Globus pallidus (tissue), 1 donor: ENCODE results near the gene ATG16L1.

Source experiments
- DNase-seq: peaks from one replicate; pipeline ENCODE4 v3.0.0-alpha.2; 2015; ENCODE audit warnings: low spot score

Gene ATG16L1

GRCh38 chr2:233260661-233261060 is 9.2 kb downstream of the ATG16L1 start:
- no peak for DNase-seq

- no peak for DNase-seq
Measured at GRCh38 chr2:233261819-233262555, 10.5 kb downstream of the ATG16L1 start.

GRCh38 chr2:233262562-233262961 is 11.1 kb downstream of the ATG16L1 start:
- no peak for DNase-seq

GRCh38 chr2:233263045-233263570 is 11.6 kb downstream of the ATG16L1 start:
- no peak for DNase-seq

GRCh38 chr2:233264667-233265066 is 13.2 kb downstream of the ATG16L1 start:
- DNase-seq = no peak

GRCh38 chr2:233265899-233266431 is 14.5 kb downstream of the ATG16L1 start:
- DNase-seq = no peak

GRCh38 chr2:233266481-233266880 is 15.0 kb downstream of the ATG16L1 start:
- no peak for DNase-seq

GRCh38 chr2:233267516-233268245 is 16.2 kb downstream of the ATG16L1 start:
- DNase-seq = no peak

GRCh38 chr2:233270366-233270765 is 18.9 kb downstream of the ATG16L1 start:
- DNase-seq = no peak

- no peak for DNase-seq
Measured at GRCh38 chr2:233270951-233271350, 19.5 kb downstream of the ATG16L1 start.

GRCh38 chr2:233271693-233272092 is 20.2 kb downstream of the ATG16L1 start:
- DNase-seq = no peak

GRCh38 chr2:233273120-233273519 is 21.6 kb downstream of the ATG16L1 start:
- no peak for DNase-seq

- DNase-seq = no peak
Measured at GRCh38 chr2:233275223-233275622, 23.8 kb downstream of the ATG16L1 start.

- no peak for DNase-seq
Measured at GRCh38 chr2:233278921-233279320, 27.4 kb downstream of the ATG16L1 start.

GRCh38 chr2:233280114-233280693 is 28.7 kb downstream of the ATG16L1 start:
- no peak for DNase-seq

GRCh38 chr2:233281553-233281952 is 30.1 kb downstream of the ATG16L1 start:
- DNase-seq = no peak

GRCh38 chr2:233281992-233282603 is 30.6 kb downstream of the ATG16L1 start:
- no peak for DNase-seq

- no peak for DNase-seq
Measured at GRCh38 chr2:233285921-233286320, 34.4 kb downstream of the ATG16L1 start.

- DNase-seq = peak; percentile 35
Measured at GRCh38 chr2:233287871-233288270, 36.4 kb downstream of the ATG16L1 start.

- peak; percentile 71 for DNase-seq
Measured at GRCh38 chr2:233288663-233289062, 37.2 kb downstream of the ATG16L1 start.

GRCh38 chr2:233289648-233290047 is 38.2 kb downstream of the ATG16L1 start:
- DNase-seq = peak; percentile 82
